Uterus (tissue), 2 donors: ENCODE data around the gene DOCK4.

Experiments used
- POLR2A ChIP-seq, 2 donors: fragments of 450-650 bp; IDR thresholded peaks; one replicate each; pipeline ENCODE4 v1.6.1; 2016; ENCODE audit warnings: antibody characterized with exemption in 2 of 2, mild to moderate bottlenecking in 1 of 2, moderate library complexity in 1 of 2
- TF ChIP-seq, protein P1 (sequence below), 4 experiments: fragments of 200-600 bp in 2 of 4; fragments of 450-650 bp in 2 of 4; sonication (generic) in 2 of 4; IDR thresholded peaks; one replicate each; pipeline ENCODE4 v1.5.1; 2016 to 2019; ENCODE audit warnings: antibody characterized with exemption in 4 of 4, mild to moderate bottlenecking in 2 of 4, moderate library complexity in 1 of 4

DNA sequence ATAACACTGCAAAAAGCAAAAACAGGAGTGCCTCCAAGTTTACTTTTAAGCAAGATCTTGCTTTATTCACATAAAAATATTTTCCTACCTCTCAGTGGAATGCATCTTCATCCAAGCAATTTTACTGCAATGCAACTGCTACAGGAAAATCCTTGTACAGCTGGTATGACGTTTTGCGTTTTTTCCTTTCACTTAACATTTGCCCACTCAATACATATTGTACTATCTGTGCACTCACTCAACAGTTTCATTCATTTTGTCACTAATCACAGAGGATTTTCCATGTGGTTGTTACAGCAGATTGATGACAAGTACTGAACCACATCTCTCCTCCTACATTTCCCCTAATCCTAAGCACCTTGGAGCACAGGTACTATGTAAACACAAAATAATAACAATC, 421.9 kb downstream of the DOCK4 start:
- TF ChIP-seq, protein P1, sequence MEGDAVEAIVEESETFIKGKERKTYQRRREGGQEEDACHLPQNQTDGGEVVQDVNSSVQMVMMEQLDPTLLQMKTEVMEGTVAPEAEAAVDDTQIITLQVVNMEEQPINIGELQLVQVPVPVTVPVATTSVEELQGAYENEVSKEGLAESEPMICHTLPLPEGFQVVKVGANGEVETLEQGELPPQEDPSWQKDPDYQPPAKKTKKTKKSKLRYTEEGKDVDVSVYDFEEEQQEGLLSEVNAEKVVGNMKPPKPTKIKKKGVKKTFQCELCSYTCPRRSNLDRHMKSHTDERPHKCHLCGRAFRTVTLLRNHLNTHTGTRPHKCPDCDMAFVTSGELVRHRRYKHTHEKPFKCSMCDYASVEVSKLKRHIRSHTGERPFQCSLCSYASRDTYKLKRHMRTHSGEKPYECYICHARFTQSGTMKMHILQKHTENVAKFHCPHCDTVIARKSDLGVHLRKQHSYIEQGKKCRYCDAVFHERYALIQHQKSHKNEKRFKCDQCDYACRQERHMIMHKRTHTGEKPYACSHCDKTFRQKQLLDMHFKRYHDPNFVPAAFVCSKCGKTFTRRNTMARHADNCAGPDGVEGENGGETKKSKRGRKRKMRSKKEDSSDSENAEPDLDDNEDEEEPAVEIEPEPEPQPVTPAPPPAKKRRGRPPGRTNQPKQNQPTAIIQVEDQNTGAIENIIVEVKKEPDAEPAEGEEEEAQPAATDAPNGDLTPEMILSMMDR (IDR thresholded peaks at IDR 0.05), result no peak
- TF ChIP-seq POLR2A (IDR thresholded peaks at IDR 0.05), result no peak
